ENCODE results near the gene HTR2A. TPM values are rescaled to one million over a fixed set of nuclear protein-coding genes. Genes with fewer than 3 reads are reported as not detected.

HTR2A gene
- total and polyA plus RNA-seq, 2 donors (not counting 3 experiments of a cell fraction or from before 2014, with no cell fraction given) = not detected

- H3K36me3 ChIP-seq (ENCODE audit: control insufficient read depth in 2 of 2, extremely low read depth in 1 of 2, insufficient read depth in 2 of 2, low read length in 2 of 2) = no peaks in the 10 kb centered on the region
- H3K9ac ChIP-seq (replicated peaks; ENCODE audit: extremely low read depth, insufficient read depth, low read length) = no peak overlapping the region
- no TSS peak for BruUV-seq (replicated peaks)
- peaks cover 2 to 5% of the 10 kb centered on the region in 2 experiments for H3K27me3 ChIP-seq (ENCODE audit: control insufficient read depth in 2 of 2, insufficient read depth in 2 of 2, low read length in 2 of 2)
- TF ChIP-seq MYC (IDR thresholded peaks at IDR 0.05; ENCODE audit: low read depth, low read length) = no peak
- no peak for TF ChIP-seq POLR2A (IDR thresholded peaks at IDR 0.05; ENCODE audit: low read depth, low read length)
- TF ChIP-seq POLR2AphosphoS5 (IDR thresholded peaks at IDR 0.05; ENCODE audit: insufficient read depth, low read depth, low read length) = no peak
- TF ChIP-seq GATA2 (IDR thresholded peaks at IDR 0.05; ENCODE audit: insufficient read depth, insufficient read length, low read depth, low read length) = no peak
- no peak for TF ChIP-seq EZH2 (IDR thresholded peaks at IDR 0.05; ENCODE audit: borderline replicate concordance, low read depth, low read length, severe bottlenecking)
- TF ChIP-seq, protein P1, sequence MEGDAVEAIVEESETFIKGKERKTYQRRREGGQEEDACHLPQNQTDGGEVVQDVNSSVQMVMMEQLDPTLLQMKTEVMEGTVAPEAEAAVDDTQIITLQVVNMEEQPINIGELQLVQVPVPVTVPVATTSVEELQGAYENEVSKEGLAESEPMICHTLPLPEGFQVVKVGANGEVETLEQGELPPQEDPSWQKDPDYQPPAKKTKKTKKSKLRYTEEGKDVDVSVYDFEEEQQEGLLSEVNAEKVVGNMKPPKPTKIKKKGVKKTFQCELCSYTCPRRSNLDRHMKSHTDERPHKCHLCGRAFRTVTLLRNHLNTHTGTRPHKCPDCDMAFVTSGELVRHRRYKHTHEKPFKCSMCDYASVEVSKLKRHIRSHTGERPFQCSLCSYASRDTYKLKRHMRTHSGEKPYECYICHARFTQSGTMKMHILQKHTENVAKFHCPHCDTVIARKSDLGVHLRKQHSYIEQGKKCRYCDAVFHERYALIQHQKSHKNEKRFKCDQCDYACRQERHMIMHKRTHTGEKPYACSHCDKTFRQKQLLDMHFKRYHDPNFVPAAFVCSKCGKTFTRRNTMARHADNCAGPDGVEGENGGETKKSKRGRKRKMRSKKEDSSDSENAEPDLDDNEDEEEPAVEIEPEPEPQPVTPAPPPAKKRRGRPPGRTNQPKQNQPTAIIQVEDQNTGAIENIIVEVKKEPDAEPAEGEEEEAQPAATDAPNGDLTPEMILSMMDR (IDR thresholded peaks at IDR 0.05; ENCODE audit: extremely low read depth in 1 of 2, insufficient read depth in 1 of 2, low read depth in 1 of 2, low read length in 2 of 2) = no peak
- DNase-seq (ENCODE audit: low read depth, low spot score) (no peak), FAIRE-seq (no peak)
- H3K9me1 ChIP-seq (replicated peaks; ENCODE audit: control insufficient read depth, extremely low read depth, insufficient read depth, low read length) = no peaks in the 10 kb centered on the region
- H4K20me1 ChIP-seq (replicated peaks; ENCODE audit: control insufficient read depth, extremely low read depth, insufficient read depth, low read length) = no peaks in the 10 kb centered on the region
- dilution Hi-C loops (cut with MboI; ENCODE audit: extremely low pct_ligation_motif_present, low sequenced_read_pairs) = no loop called here
- H3K9me3 ChIP-seq (replicated peaks; ENCODE audit: control insufficient read depth, insufficient read depth, low read length) = no peaks in the 10 kb centered on the region
- POLR2A ChIA-PET = no interaction called here
- CTCF ChIA-PET = no interaction called here
- H3K79me2 ChIP-seq (ENCODE audit: control insufficient read depth, insufficient read depth, low read length) = no peaks in the 10 kb centered on the region
- H3K4me2 ChIP-seq (ENCODE audit: insufficient read depth, low read length) = no peak overlapping the region
- no peaks in the 10 kb centered on the region for H3K4me1 ChIP-seq (ENCODE audit: control insufficient read depth, extremely low read depth, insufficient read depth, low read length)
- H3K27ac ChIP-seq (ENCODE audit: insufficient read depth, low read depth, low read length) = no peak overlapping the region
- H3K4me3 ChIP-seq (replicated peaks in 1 of 3; ENCODE audit: insufficient read depth in 1 of 3, low read depth in 1 of 3, low read length in 3 of 3) = no peak overlapping the region
- intact Hi-C loops (cut with micrococcal nuclease) = no loop called here
- no peak overlapping the region for H2AFZ ChIP-seq (ENCODE audit: low read depth, low read length)
Measured at GRCh38 chr13:46881621-46882020, 15.2 kb downstream of the HTR2A start.

DNA sequence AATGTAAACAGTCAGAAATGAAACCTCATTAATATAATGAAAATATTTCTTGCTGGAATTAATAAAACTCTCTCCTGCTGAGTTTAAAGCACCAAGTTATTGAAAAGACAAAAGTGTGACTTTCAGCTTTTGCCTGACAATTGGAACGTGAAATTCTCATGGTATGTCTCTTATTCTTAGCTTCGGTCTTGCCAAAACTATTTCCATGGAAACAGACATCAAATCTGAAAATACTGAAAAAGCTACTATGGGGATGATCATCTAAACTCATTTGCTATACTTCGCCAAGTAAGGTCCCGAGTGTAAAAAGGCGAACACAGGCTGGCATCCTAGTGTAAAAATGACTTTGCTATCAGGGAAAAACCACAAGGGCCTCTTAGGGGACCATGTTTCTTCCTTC is 22.8 kb downstream of the HTR2A start:
- BruUV-seq (replicated peaks) = no TSS peak
- no peak for DNase-seq (ENCODE audit: low read depth, low spot score)
- Histone ChIP-seq H3K36me3 (ENCODE audit: control insufficient read depth in 2 of 2, extremely low read depth in 1 of 2, insufficient read depth in 2 of 2, low read length in 2 of 2) (no peaks in the 10 kb centered on the region), H3K79me2 (ENCODE audit: control insufficient read depth, insufficient read depth, low read length) (no peaks in the 10 kb centered on the region), H2AFZ (ENCODE audit: low read depth, low read length) (no peak overlapping the region), H3K9ac (replicated peaks; ENCODE audit: extremely low read depth, insufficient read depth, low read length) (no peak overlapping the region), H3K4me1 (ENCODE audit: control insufficient read depth, extremely low read depth, insufficient read depth, low read length) (no peaks in the 10 kb centered on the region), H3K27ac (ENCODE audit: insufficient read depth, low read depth, low read length) (no peak overlapping the region), H3K9me3 (replicated peaks; ENCODE audit: control insufficient read depth, insufficient read depth, low read length) (no peaks in the 10 kb centered on the region), H3K9me1 (replicated peaks; ENCODE audit: control insufficient read depth, extremely low read depth, insufficient read depth, low read length) (no peaks in the 10 kb centered on the region), H3K4me3 (replicated peaks in 1 of 3; ENCODE audit: insufficient read depth in 1 of 3, low read depth in 1 of 3, low read length in 3 of 3) (no peak overlapping the region), H3K27me3 (ENCODE audit: control insufficient read depth in 2 of 2, insufficient read depth in 2 of 2, low read length in 2 of 2) (peaks cover 3 to 4% of the 10 kb centered on the region in 2 experiments), H3K4me2 (ENCODE audit: insufficient read depth, low read length) (no peak overlapping the region), H4K20me1 (replicated peaks; ENCODE audit: control insufficient read depth, extremely low read depth, insufficient read depth, low read length) (no peaks in the 10 kb centered on the region)
- CTCF ChIA-PET = no interaction called here
- intact Hi-C loops (cut with micrococcal nuclease) (no loop called here), dilution Hi-C loops (cut with MboI; ENCODE audit: extremely low pct_ligation_motif_present, low sequenced_read_pairs) (no loop called here)
- no peak for FAIRE-seq
- TF ChIP-seq EZH2 (IDR thresholded peaks at IDR 0.05; ENCODE audit: borderline replicate concordance, low read depth, low read length, severe bottlenecking) (no peak), GATA2 (IDR thresholded peaks at IDR 0.05; ENCODE audit: insufficient read depth, insufficient read length, low read depth, low read length) (no peak), POLR2AphosphoS5 (IDR thresholded peaks at IDR 0.05; ENCODE audit: insufficient read depth, low read depth, low read length) (no peak), POLR2A (IDR thresholded peaks at IDR 0.05; ENCODE audit: low read depth, low read length) (no peak), MYC (IDR thresholded peaks at IDR 0.05; ENCODE audit: low read depth, low read length) (no peak), JUN (IDR thresholded peaks at IDR 0.05; ENCODE audit: borderline replicate concordance, insufficient read depth, insufficient read length, low read depth) (no peak), MAX (IDR thresholded peaks at IDR 0.05; ENCODE audit: insufficient read depth, insufficient read length) (no peak), FOS (IDR thresholded peaks at IDR 0.05; ENCODE audit: borderline replicate concordance, insufficient read depth, low read length) (no peak)
- TF ChIP-seq, protein P1 (IDR thresholded peaks at IDR 0.05; ENCODE audit: extremely low read depth in 1 of 2, insufficient read depth in 1 of 2, low read depth in 1 of 2, low read length in 2 of 2) = no peak
- POLR2A ChIA-PET = no interaction called here
